Esophagus muscularis mucosa (tissue), 4 donors: ENCODE measurements around the gene UVRAG. TPM values are rescaled to one million over a fixed set of nuclear protein-coding genes. Genes with fewer than 3 reads are reported as not detected.
"Not testable (repeated sequence)": the region's sequence is repeated elsewhere in the genome, so short reads cannot be mapped to it uniquely, and the experiment has no call there.

Source experiments
- DNase-seq: peaks from one replicate; pipeline ENCODE4 v3.0.0-alpha.2; 2017; ENCODE audit errors: extremely low spot score
- H3K27ac ChIP-seq, 4 donors: fragments of 200-600 bp; sonication (generic); replicated peaks in 1 of 4; 1 replicate in 3 of 4; 2 replicates in 1 of 4; pipeline ENCODE4 v1.5.1; 2016 to 2019; ENCODE audit warnings: mild to moderate bottlenecking in 1 of 4
- H3K27me3 ChIP-seq, 4 donors: fragments of 200-600 bp; sonication (generic); one replicate each; pipeline versions ENCODE4 v1.5.1 to v1.6.0; 2016 to 2019
- H3K36me3 ChIP-seq, 4 donors: fragments of 200-600 bp; sonication (generic); one replicate each; pipeline ENCODE4 v1.5.1; 2016 to 2019
- H3K4me1 ChIP-seq, 4 donors: fragments of 200-600 bp; sonication (generic); one replicate each; pipeline ENCODE4 v1.5.1; 2016 to 2019
- H3K4me3 ChIP-seq, 4 donors: fragments of 200-600 bp; sonication (generic); 1 replicate in 2 of 4; 2 replicates in 2 of 4; pipeline ENCODE4 v1.5.1; 2016 to 2019; ENCODE audit warnings: mild to moderate bottlenecking in 4 of 4, moderate library complexity in 1 of 4
- H3K9me3 ChIP-seq, 4 donors: fragments of 200-600 bp; sonication (generic); 1 replicate in 3 of 4; 2 replicates in 1 of 4; pipeline ENCODE4 v1.5.1; 2016 to 2019
- CTCF ChIP-seq, 3 experiments: fragments of 200-600 bp in 2 of 3; fragments of 450-650 bp in 1 of 3; sonication (generic) in 2 of 3; IDR thresholded peaks; one replicate each; pipeline ENCODE4 v1.5.1; 2017 to 2019; ENCODE audit warnings: antibody characterized with exemption in 3 of 3, mild to moderate bottlenecking in 2 of 3, moderate library complexity in 1 of 3
- EP300 ChIP-seq: sonication (generic); formaldehyde crosslinking; IDR thresholded peaks from one replicate; pipeline ENCODE4 v1.6.1; 2017; ENCODE audit warnings: antibody characterized with exemption
- POLR2A ChIP-seq: fragments of 450-650 bp; IDR thresholded peaks from one replicate; pipeline ENCODE4 v1.6.1; 2017; ENCODE audit warnings: antibody characterized with exemption, moderate library complexity, mild to moderate bottlenecking, low read depth
- POLR2AphosphoS5 ChIP-seq, 2 donors: sonication (generic); formaldehyde crosslinking; IDR thresholded peaks; one replicate each; pipeline ENCODE4 v1.6.1; 2017; ENCODE audit warnings: antibody characterized with exemption in 2 of 2
- WGBS: methylation state at CpG from one replicate; pipeline ENCODE4 v1.1.5; 2018; 5-methylcytosine and 5-hydroxymethylcytosine counted together
- intact Hi-C: fragments of 100-400 bp; cut with DNase I; formaldehyde crosslinking; loops from one replicate; pipeline ENCODE4 v1.15.1; 2023
- total RNA-seq, 4 donors: library from RNA; depleted of rRNA; stranded (reverse); fragments of >200 nt; gene quantifications; one replicate each; pipeline versions ENCODE4 v1.1.0 to v1.2.1, GENCODE V29; 2016

UVRAG gene
- total RNA-seq, 4 donors from 2014 or later, result 30.6 to 37.4 (median 34.7) TPM

- Histone ChIP-seq H3K27ac (no peak overlapping the region), H3K27me3 (no peaks in the 10 kb centered on the region), H3K36me3 (peaks cover 0 to 5% (median 0%) of the 10 kb centered on the region in 4 donors), H3K9me3 (no peaks in the 10 kb centered on the region), H3K4me1 (no peaks in the 10 kb centered on the region), H3K4me3 (no peak overlapping the region)
- DNase-seq, result no peak
- intact Hi-C loops, result no loop called here
- WGBS, result 86% methylated on average over 3 of the region's 3 CpGs
- TF ChIP-seq CTCF (IDR thresholded peaks at IDR 0.05) (no peak), EP300 (no peak)
These were observed 234.5 kb downstream of the UVRAG start for GRCh38 chr11:76049511-76049910.

GRCh38 chr11:76051937-76052336, 236.9 kb downstream of the UVRAG start:
- intact Hi-C loops, result no loop called here
- DNase-seq, result no peak
- TF ChIP-seq POLR2AphosphoS5 (IDR thresholded peaks at IDR 0.05), result no peak
- no peak for TF ChIP-seq CTCF (IDR thresholded peaks at IDR 0.05)
- no peak for TF ChIP-seq POLR2A
- TF ChIP-seq EP300, result no peak
- no peaks in the 10 kb centered on the region for H3K9me3 ChIP-seq
- no peak overlapping the region for H3K27ac ChIP-seq
- 88% methylated on average over 2 of the region's 2 CpGs for WGBS
- H3K27me3 ChIP-seq, result no peaks in the 10 kb centered on the region
- no peaks in the 10 kb centered on the region for H3K4me1 ChIP-seq
- H3K4me3 ChIP-seq, result no peak overlapping the region
- H3K36me3 ChIP-seq, result peaks cover 0 to 10% (median 0%) of the 10 kb centered on the region in 4 donors

GRCh38 chr11:76054330-76054729, 239.3 kb downstream of the UVRAG start:
- Histone ChIP-seq H3K27ac (no peak overlapping the region), H3K36me3 (peaks cover 0 to 10% (median 0%) of the 10 kb centered on the region in 4 donors), H3K9me3 (no peaks in the 10 kb centered on the region), H3K27me3 (no peaks in the 10 kb centered on the region), H3K4me1 (no peaks in the 10 kb centered on the region), H3K4me3 (no peak overlapping the region)
- WGBS, result 94% methylated on average over 3 of the region's 3 CpGs
- TF ChIP-seq POLR2A, result no peak
- TF ChIP-seq CTCF (IDR thresholded peaks at IDR 0.05), result no peak
- no peak for TF ChIP-seq POLR2AphosphoS5 (IDR thresholded peaks at IDR 0.05)
- no peak for TF ChIP-seq EP300
- intact Hi-C loops, result no loop called here
- DNase-seq, result no peak

GRCh38 chr11:76056876-76057275, 241.9 kb downstream of the UVRAG start:
- Histone ChIP-seq H3K4me3 (no peak overlapping the region), H3K27me3 (no peaks in the 10 kb centered on the region), H3K4me1 (no peaks in the 10 kb centered on the region), H3K9me3 (no peaks in the 10 kb centered on the region), H3K27ac (no peak overlapping the region), H3K36me3 (peaks cover 0 to 21% (median 3%) of the 10 kb centered on the region in 4 donors)
- intact Hi-C loops, result no loop called here
- DNase-seq, result no peak
- TF ChIP-seq POLR2AphosphoS5 (IDR thresholded peaks at IDR 0.05) (no peak), EP300 (no peak), POLR2A (no peak), CTCF (IDR thresholded peaks at IDR 0.05) (no peak)
- 88% methylated on average over 1 of the region's 1 CpG for WGBS

GRCh38 chr11:76060475-76061036, 245.5 kb downstream of the UVRAG start:
- H3K4me3 ChIP-seq, H3K27me3 ChIP-seq, DNase-seq, H3K27ac ChIP-seq, H3K9me3 ChIP-seq, intact Hi-C loops, H3K4me1 ChIP-seq: not testable (repeated sequence)
- peaks cover 0 to 17% (median 3%) of the 10 kb centered on the region in 4 donors for H3K36me3 ChIP-seq
- WGBS, result no CpG with 5 or more reads among the region's 35 CpGs
